HepG2 (cell line): ENCODE measurements around the gene CHST3. TPM values are rescaled to one million over a fixed set of nuclear protein-coding genes. Genes with fewer than 3 reads are reported as not detected.

ENCODE experiments used
- ATAC-seq: fragments of 200-7000 bp; cut with Tn5 transposase; 3 replicates; pipeline ENCODE4 v1.9.1; 2020; ENCODE audit warnings: mild to moderate bottlenecking, moderate library complexity
- BruUV-seq: library from RNA; stranded (reverse); fragments of 400-500 nt; replicated peaks from 2 replicates; lab custom pipeline; 2021; lab: Mats Ljungman, UMichigan
- CTCF ChIA-PET: fragments of 300-600 bp; formaldehyde crosslinking; extraction: SDS; loops from one replicate; lab custom pipeline; 2021; ENCODE audit warnings: low total read pairs, inconsistent platforms, low intra/inter-chr PET ratio; lab: Yijun Ruan, JAX
- POLR2A ChIA-PET: fragments of 350-600 bp; sonication (Branson Sonifier 250); formaldehyde crosslinking; loops from one replicate; lab custom pipeline; 2020; ENCODE audit warnings: antibody characterized with exemption, inconsistent platforms; lab: Yijun Ruan, JAX
- DNase-seq: peaks from one replicate; pipeline ENCODE4 v3.0.0-alpha.2; 2015; ENCODE audit warnings: low spot score
- FAIRE-seq: peaks from 3 replicates; lab custom pipeline; 2011; peaks lifted over from hg19 to GRCh38; lab: Jason Lieb, UNC
- H2AFZ ChIP-seq: one replicate; pipeline ENCODE4 v1.6.1; 2011; ENCODE audit warnings: low read length, inconsistent platforms
- H3K27ac ChIP-seq: fragments of 300-600 bp; 3 replicates; pipeline ENCODE4 v1.8.0; 2011; ENCODE audit warnings: mixed run types, mild to moderate bottlenecking, mixed read lengths, low read length, inconsistent platforms; ENCODE audit not compliant: insufficient read depth; ENCODE audit errors: extremely low read length
- H3K27me3 ChIP-seq, 2 experiments: fragments of 200-600 bp in 1 of 2; 2 replicates in 1 of 2; 3 replicates in 1 of 2; pipeline versions ENCODE4 v1.6.0 to v1.8.0; 2011; ENCODE audit warnings: low read length in 2 of 2, mild to moderate bottlenecking in 2 of 2, moderate library complexity in 2 of 2, inconsistent platforms in 1 of 2; ENCODE audit not compliant: insufficient read depth in 2 of 2, control insufficient read depth in 1 of 2
- H3K36me3 ChIP-seq, 2 experiments: fragments of 200-600 bp in 1 of 2; replicated peaks in 1 of 2; 2 replicates in 1 of 2; 3 replicates in 1 of 2; pipeline versions ENCODE4 v1.5.1 to v1.8.0; 2011; ENCODE audit warnings: low read length in 2 of 2, inconsistent platforms in 1 of 2; ENCODE audit not compliant: insufficient read depth in 2 of 2, control insufficient read depth in 1 of 2
- H3K4me1 ChIP-seq: 2 replicates; pipeline ENCODE4 v1.5.1; 2012; ENCODE audit warnings: low read length, inconsistent platforms; ENCODE audit not compliant: insufficient read depth
- H3K4me2 ChIP-seq: 2 replicates; pipeline ENCODE4 v1.6.0; 2011; ENCODE audit warnings: low read depth, low read length, inconsistent platforms
- H3K4me3 ChIP-seq, 3 experiments: fragments of 200-600 bp in 1 of 3; sonication (generic), shearing (Covaris generic) in 1 of 3; replicated peaks in 1 of 3; 2 replicates each; pipeline ENCODE4 v1.5.1; 2011 to 2016; ENCODE audit warnings: low read length in 3 of 3, inconsistent platforms in 2 of 3, low read depth in 2 of 3, mild to moderate bottlenecking in 2 of 3, control low read depth in 1 of 3, mixed read lengths in 1 of 3; ENCODE audit not compliant: insufficient read depth in 1 of 3
- H3K79me2 ChIP-seq: one replicate; pipeline ENCODE4 v1.6.1; 2011; ENCODE audit warnings: low read length, inconsistent platforms; ENCODE audit not compliant: insufficient read depth
- H3K9ac ChIP-seq: 2 replicates; pipeline ENCODE4 v1.6.0; 2011; ENCODE audit warnings: mild to moderate bottlenecking, low read depth, low read length, inconsistent platforms; ENCODE audit not compliant: insufficient read depth
- H3K9me3 ChIP-seq: 2 replicates; pipeline ENCODE4 v1.5.1; 2012; ENCODE audit warnings: mild to moderate bottlenecking, low read length
- H4K20me1 ChIP-seq: 2 replicates; pipeline ENCODE4 v1.6.0; 2011; ENCODE audit warnings: inconsistent platforms, mild to moderate bottlenecking, low read length, moderate library complexity; ENCODE audit not compliant: insufficient read depth
- GABPA ChIP-seq, 2 experiments: IDR thresholded peaks; 2 replicates each; pipeline ENCODE4 v1.6.1; 2011 to 2016; ENCODE audit warnings: low read depth in 2 of 2, low read length in 1 of 2, missing biosample characterization in 1 of 2, missing genetic modification characterization in 1 of 2
- JUNB ChIP-seq: sonication (generic); formaldehyde crosslinking; IDR thresholded peaks from 2 replicates; pipeline ENCODE4 v1.8.0; 2022; ENCODE audit warnings: missing genetic modification reagents, mild to moderate bottlenecking, borderline replicate concordance
- NR2C2 ChIP-seq: sonication (generic); formaldehyde crosslinking; IDR thresholded peaks from 2 replicates; pipeline ENCODE4 v1.4.0; 2020; ENCODE audit warnings: missing genetic modification reagents, mild to moderate bottlenecking, moderate library complexity, borderline replicate concordance
- PAXIP1 ChIP-seq: sonication (generic); formaldehyde crosslinking; conservative IDR thresholded peaks from 2 replicates; pipeline ENCODE4 v1.4.0; 2020; ENCODE audit warnings: mild to moderate bottlenecking, missing genetic modification reagents, moderate library complexity
- ZBTB4 ChIP-seq: sonication (generic); formaldehyde crosslinking; IDR thresholded peaks from 2 replicates; pipeline ENCODE4 v1.4.0; 2020; ENCODE audit warnings: missing genetic modification reagents, mild to moderate bottlenecking, borderline replicate concordance
- ZKSCAN1 ChIP-seq: fragments of 150-350 bp; IDR thresholded peaks from 2 replicates; pipeline ENCODE4 v1.6.1; 2014; ENCODE audit warnings: low read length
- ZNF33B ChIP-seq: sonication (generic); formaldehyde crosslinking; IDR thresholded peaks from 2 replicates; pipeline ENCODE4 v1.5.1; 2020; ENCODE audit warnings: mild to moderate bottlenecking, missing genetic modification reagents
- WGBS: methylation state at CpG from one replicate; pipeline ENCODE4 v1.1.6; 2017; ENCODE audit warnings: low lambda C conversion rate; 5-methylcytosine and 5-hydroxymethylcytosine counted together
- in situ Hi-C: cut with HindIII; loops from 2 replicates; pipeline ENCODE4 v1.10.0; 2017; ENCODE audit warnings: low pct_unique_long_range_greater_than_20kb; ENCODE audit not compliant: extremely low pct_ligation_motif_present
- intact Hi-C: fragments of 100-400 bp; cut with micrococcal nuclease; formaldehyde crosslinking; loops from one replicate; pipeline ENCODE4 v1.10.0; 2022; ENCODE audit not compliant: unreplicated experiment
- polyA plus RNA-seq, 8 experiments: library from polyadenylated mRNA; depleted of rRNA in 3 of 8; stranded (reverse) in 7 of 8; unstranded in 1 of 8; fragments of >200 nt; fragmentation: Illumina TruSeq in 4 of 8; extraction: Trizol in 4 of 8; gene quantifications; 2 replicates each; pipeline versions ENCODE4 v1.2.1 to v1.2.3, GENCODE V29; 2011 to 2016; ENCODE audit warnings: low read depth in 4 of 8, missing spikeins in 1 of 8, mixed read lengths in 1 of 8; ENCODE audit not compliant: insufficient read depth in 1 of 8
- total RNA-seq, 5 experiments: library from RNA; depleted of rRNA; stranded (reverse); fragments of >200 nt; fragmentation: Illumina TruSeq; extraction: Trizol; gene quantifications; 2 replicates each; pipeline ENCODE4 v1.2.3, GENCODE V29; 2016; ENCODE audit warnings: low read depth in 1 of 5

The CHST3 gene
- total and polyA plus RNA-seq, 2 of the 13 experiments (the other 11 are each of a cell fraction or from before 2014, with no cell fraction given): 7.2 to 18.7 TPM

GRCh38 chr10:71939861-71940474 lies 24.2 kb upstream of the CHST3 start (continued):
- no peak for TF ChIP-seq GABPA (IDR thresholded peaks at IDR 0.05; ENCODE audit: low read depth, low read length)
- TF ChIP-seq GABPA (CRISPR knock-in tag; IDR thresholded peaks at IDR 0.05; ENCODE audit: low read depth): no peak
- TF ChIP-seq PAXIP1: no peak
- TF ChIP-seq, all 625 proteins: peak for 0

- TF ChIP-seq ZBTB4 (CRISPR knock-in tag) (no peak), NR2C2 (CRISPR knock-in tag) (no peak), JUNB (CRISPR knock-in tag) (no peak), ZNF33B (no peak), ZKSCAN1 (no peak)
- DNase-seq (no peak), FAIRE-seq (no peak), ATAC-seq (no peak)
- Histone ChIP-seq H3K79me2 (no peaks in the 10 kb centered on the region), H3K27ac (no peak overlapping the region), H3K9ac (no peak overlapping the region), H3K4me1 (peaks cover 13% of the 10 kb centered on the region), H3K4me2 (no peak overlapping the region), H3K36me3 (no peaks in the 10 kb centered on the region), H2AFZ (no peak overlapping the region), H4K20me1 (no peaks in the 10 kb centered on the region), H3K27me3 (no peaks in the 10 kb centered on the region), H3K4me3 (no peak overlapping the region), H3K9me3 (peaks cover 19% of the 10 kb centered on the region)
- 88% methylated on average over 4 of the region's 4 CpGs for WGBS
- no TSS peak for BruUV-seq
- in situ Hi-C loops: no loop called here
- CTCF ChIA-PET: no interaction called here
- POLR2A ChIA-PET: no interaction called here
- intact Hi-C loops: no loop called here
Measured at GRCh38 chr10:71940752-71941151, 23.4 kb upstream of the CHST3 start.
